ENCODE results near the gene KDM4F.

GRCh38 chr11:95054356-95054755 is 5.1 kb downstream of the KDM4F start:
- no peak for TF ChIP-seq ATF3 (IDR thresholded peaks at IDR 0.05)
- TF ChIP-seq ZNF274 (IDR thresholded peaks at IDR 0.05; ENCODE audit: low read depth, low read length), result no peak
- TF ChIP-seq SRF (IDR thresholded peaks at IDR 0.05; ENCODE audit: low read depth), result no peak
- TF ChIP-seq CTCF (IDR thresholded peaks at IDR 0.05 in 2 of 3, conservative IDR thresholded peaks at IDR 0.05 in 1 of 3; ENCODE audit: borderline replicate concordance in 1 of 3, insufficient read depth in 1 of 3, low read depth in 2 of 3, low read length in 2 of 3), result no peak
- no peak for TF ChIP-seq EZH2 (IDR thresholded peaks at IDR 0.05)
- TF ChIP-seq POLR2A (IDR thresholded peaks at IDR 0.05; ENCODE audit: borderline replicate concordance, extremely low read depth, insufficient read depth, insufficient read length), result no peak
- TF ChIP-seq MAX (IDR thresholded peaks at IDR 0.05), result no peak
- no peak for TF ChIP-seq POLR2AphosphoS5 (IDR thresholded peaks at IDR 0.05; ENCODE audit: low read depth, low read length)
- no peak for TF ChIP-seq EZH2phosphoT487 (IDR thresholded peaks at IDR 0.05; ENCODE audit: borderline replicate concordance)
- no peak for TF ChIP-seq ZFX (IDR thresholded peaks at IDR 0.05)
- TF ChIP-seq JUND (IDR thresholded peaks at IDR 0.05), result no peak

Measured in HCT116 (cell line).